ENCODE measurements around the gene MICU1.
"Not testable (repeated sequence)": the region's sequence is repeated elsewhere in the genome, so short reads cannot be mapped to it uniquely, and the experiment has no call there.

Gene MICU1

GRCh38 chr10:72329290-72330068, 296.4 kb downstream of the MICU1 start:
- DNase-seq (ENCODE audit: low read depth in 3 of 3) = no peak

DNA sequence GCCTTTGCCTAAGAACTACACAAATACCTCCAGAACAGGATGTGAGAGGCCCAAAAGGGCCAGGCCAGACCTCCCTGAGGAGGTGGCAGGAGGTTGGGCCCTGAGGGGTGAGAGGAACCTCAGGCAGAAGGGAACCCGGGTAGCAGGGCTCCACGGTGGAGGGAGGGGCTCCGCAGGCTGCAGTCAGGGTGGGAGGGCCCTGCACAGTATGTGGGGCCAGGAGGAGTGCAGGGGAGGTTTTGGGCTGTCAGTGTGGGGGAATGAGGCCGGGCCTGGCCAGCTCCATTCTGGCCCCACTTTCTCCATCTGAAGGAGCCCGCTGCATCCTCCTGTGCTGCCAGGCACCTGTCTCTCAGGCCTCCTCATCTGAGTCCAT, 297.1 kb downstream of the MICU1 start:
- DNase-seq (ENCODE audit: low read depth in 3 of 3) = peak in 1 of 3 donors; percentile 54

GRCh38 chr10:72328045-72328828, 297.6 kb downstream of the MICU1 start:
- DNase-seq (ENCODE audit: low read depth in 3 of 3) = no peak

DNA sequence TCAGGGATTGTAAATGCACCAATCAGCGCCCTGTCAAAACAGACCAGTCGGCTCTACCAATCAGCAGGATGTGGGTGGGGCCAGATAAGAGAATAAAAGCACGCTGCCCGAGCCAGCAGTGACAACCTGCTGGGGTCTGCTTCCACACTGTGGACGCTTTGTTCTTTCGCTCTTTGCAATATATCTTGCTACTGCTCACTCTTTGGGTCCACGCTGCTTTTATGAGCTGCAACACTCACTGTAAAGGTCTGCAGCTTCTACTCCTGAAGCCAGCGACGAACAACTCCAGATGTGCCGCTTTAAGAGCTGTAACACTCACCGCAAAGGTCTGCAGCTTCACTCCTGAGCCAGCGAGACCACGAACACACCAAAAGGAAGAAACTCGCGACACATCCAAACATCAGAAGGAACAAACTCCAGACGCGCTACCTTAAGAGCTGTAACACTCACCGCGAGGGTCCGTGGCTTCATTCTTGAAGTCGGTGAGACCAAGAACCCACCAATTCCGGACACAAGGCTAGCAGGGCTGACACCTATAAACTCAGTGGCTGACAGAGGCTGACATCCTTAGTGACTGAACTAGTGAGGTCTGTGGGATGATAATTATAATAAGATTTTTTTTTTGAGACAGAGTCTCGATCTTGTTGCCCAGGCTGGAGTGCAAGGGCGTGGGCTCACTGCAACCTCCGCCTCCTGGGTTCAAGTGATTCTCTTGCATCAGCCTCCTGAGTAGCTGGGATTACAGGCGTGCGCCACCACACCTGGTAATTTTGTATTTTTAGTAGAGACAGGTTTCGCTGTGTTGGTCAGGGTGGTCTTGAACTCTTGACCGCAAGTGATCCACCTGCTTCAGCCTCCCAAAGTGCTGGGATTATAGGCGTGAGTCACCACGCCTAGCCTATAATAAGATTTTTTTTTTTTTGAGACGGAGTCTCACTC, 298.9 kb downstream of the MICU1 start:
- DNase-seq (ENCODE audit: low read depth in 3 of 3) = peak in 1 of 3 donors; percentile 80

GRCh38 chr10:72325243-72326175, 300.4 kb downstream of the MICU1 start:
- DNase-seq (ENCODE audit: low read depth in 3 of 3) = not testable (repeated sequence)

DNA sequence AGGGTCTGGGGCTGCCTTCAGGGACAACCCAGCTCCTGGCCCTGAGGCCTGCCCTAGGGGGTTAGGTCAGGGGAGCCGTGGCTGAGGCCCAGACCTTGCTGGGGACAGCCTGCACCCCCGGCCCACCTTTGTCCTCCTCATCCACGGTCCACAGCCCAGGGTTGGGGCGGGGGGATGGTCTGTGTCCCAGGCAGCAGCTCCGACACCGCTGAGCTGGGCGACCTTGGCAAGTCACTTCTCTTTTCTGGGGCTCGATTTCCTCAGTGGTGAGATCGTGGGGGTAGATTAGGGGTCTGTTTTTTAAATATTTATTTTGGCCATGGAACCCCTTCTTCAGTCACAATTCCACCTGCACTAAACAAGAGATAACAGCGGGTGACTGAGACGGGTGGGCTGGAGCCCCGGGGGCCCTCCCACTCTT, 302.1 kb downstream of the MICU1 start:
- no peak for DNase-seq (ENCODE audit: low read depth in 3 of 3)

GRCh38 chr10:72323108-72323749, 302.6 kb downstream of the MICU1 start:
- no peak for DNase-seq (ENCODE audit: low read depth in 3 of 3)

DNA sequence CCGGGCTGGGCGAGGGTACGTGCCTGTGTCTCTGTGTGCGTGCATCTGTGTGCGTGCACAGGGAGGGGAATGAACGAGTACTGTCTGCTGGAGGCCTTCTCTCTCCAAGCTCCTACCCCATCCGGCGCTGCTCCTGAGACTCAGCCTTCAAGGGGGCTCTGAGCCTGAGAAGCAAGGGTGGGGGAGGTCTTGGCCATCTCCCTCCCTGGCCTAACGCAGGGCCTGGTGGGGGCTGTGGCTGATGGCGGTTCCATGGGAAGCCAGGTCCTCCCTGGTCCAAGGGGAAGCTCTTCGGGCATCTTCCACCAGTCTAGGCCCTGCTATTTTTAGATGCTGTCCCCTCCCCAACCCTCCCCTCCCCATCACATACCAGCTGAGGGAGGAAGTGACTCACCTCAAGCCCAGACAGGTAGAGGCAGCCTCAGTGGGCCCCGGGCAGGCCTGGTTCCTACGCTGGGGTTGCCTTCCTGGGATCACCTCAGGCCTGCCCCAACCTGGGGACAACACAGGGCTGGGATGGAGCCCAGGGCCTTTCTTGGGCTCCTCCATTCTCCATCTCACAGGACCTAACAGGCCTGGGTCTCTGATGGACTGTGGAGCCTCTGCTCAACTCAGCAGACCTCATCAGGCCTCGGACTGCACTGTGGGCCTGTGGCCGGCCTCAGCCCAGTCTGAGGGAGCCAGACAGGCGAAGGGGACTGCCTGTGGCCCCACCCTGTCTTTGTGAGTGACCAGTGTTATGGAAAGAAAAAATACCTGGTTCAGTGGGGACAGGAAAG, 303.4 kb downstream of the MICU1 start:
- DNase-seq (ENCODE audit: low read depth in 3 of 3) = no peak

GRCh38 chr10:72322030-72322279, 303.9 kb downstream of the MICU1 start:
- no peak for DNase-seq (ENCODE audit: low read depth in 3 of 3)

DNA sequence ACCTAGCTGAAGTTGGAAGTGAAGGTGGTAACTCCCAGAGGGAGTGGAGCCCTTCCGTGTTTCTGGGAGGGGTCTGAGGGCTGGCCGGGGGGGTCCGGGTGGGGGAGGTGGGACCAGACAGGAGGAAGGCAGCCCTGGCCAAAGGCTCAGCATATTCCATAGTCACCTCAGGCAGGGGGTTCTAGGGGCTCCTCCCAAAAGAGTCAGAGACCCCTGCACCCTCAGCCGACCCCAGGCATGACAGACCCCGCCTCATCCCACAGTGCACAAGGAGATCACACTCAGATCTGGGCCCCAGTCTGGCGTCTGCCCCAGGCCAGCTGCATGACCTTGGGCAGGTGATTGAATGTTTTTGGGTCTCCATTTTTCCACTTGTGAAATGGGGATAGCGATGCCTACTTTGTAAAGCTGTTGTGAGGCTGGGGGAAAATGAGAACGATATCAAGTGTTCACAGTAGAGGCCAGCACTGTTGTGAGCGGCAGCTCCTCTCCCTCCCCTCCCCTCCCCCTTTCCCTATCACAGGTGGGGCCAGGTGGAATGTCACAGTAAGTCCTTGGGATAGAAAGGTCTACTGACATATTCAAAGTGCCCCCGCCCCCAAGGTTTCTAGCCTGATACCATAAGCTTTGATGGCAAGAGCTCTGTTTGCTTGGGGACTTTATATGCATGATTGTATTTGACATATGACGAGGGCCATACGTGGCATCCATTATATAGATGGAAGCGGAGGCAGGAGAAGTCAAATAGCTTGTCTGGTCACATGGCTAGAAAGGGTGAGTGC, 304.4 kb downstream of the MICU1 start:
- DNase-seq (ENCODE audit: low read depth in 3 of 3) = no peak

GRCh38 chr10:72320676-72321247, 305.1 kb downstream of the MICU1 start:
- peak in 2 of 3 donors; percentile 63 to 82 for DNase-seq (ENCODE audit: low read depth in 3 of 3)

DNA sequence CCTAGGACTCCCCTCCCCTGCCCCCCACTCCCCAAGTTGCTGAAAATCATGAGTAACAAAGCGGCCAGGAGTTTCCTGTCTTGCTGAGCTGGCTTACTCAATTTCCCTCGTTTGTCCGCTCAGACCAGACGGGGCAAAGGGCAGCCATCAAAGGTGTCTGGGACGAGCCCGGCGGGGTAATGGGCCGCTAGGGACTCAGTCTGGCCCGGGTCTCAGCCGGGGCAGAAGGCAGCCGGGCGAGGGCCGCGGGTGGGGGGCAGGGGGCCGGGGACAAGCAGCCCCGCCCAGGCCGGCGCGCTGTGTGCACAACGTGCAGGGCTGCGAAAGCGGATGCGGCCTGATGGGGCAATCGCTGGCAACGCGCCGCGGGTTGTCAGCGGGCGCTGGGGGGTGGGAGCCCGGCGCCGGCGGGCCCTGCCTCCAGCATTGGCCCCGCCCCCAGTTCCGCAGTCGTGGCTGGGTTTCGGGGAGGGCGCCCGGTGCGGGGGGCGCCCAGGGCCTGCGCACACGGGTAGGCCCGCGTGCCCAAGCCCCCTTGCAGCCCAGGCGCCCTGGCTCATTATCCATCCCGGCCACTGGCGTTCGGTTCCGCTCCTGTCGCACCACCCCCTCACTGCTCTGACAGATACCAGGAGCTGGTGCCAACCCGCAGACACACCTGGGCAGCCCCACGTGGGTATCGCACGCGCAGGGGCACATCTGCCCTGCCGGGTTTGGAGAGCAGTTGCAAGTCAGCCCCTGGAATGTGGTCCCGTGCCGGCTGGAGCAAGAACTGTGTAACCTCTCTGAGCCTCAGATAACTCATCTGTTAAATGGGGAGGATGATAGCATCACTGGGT, 306.2 kb downstream of the MICU1 start:
- peak; percentile 76 to 91 (median 83) for DNase-seq (ENCODE audit: low read depth in 3 of 3)

- DNase-seq (ENCODE audit: low read depth in 3 of 3) = no peak
These were observed 307.2 kb downstream of the MICU1 start for GRCh38 chr10:72318418-72319262.

Measured in stimulated activated CD4-positive, alpha-beta T cell treated with anti-CD3 and anti-CD28 coated beads, TNF-alpha, amount 100 ng/mL, for 48 hours (primary cell).